ENCODE data around the gene PHYHD1. TPM values are rescaled to one million over a fixed set of nuclear protein-coding genes. Genes with fewer than 3 reads are reported as not detected.
A peak's percentile ranks its signal among the peaks of the same experiment; 100 is the strongest.

PHYHD1 gene
- total RNA-seq, 2 donors from 2014 or later, result 48.8 to 65.3 TPM

DNA sequence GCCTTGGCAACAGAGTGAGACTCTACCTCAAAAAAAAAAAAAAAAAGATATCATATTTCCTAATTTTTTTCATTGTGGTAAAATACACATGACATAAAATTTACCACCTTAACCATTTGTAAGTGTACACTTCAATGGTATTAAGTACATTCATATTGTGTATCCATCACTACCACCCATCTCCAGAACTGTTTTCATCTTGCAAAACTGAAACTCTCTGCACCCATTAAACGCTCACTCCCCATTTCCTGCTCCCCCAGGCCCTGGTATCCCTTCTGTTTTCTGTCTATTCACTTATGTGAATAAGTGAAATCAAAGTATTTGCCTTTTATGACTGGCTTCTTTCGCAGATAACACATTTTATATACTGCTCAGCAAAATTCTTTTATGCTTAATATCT is 26.0 kb upstream of the PHYHD1 start:
- Histone ChIP-seq H3K27ac (no peak overlapping the region), H3K9me3 (no peaks in the 10 kb centered on the region), H3K27me3 (no peaks in the 10 kb centered on the region), H3K36me3 (replicated peaks in 1 of 2; ENCODE audit: insufficient read depth in 1 of 2, low read depth in 2 of 2) (no peaks in the 10 kb centered on the region), H3K4me3 (no peak overlapping the region), H3K4me1 (peaks cover 28% of the 10 kb centered on the region)
- DNase-seq (no peak), ATAC-seq (no peak)
- WGBS, 2 donors, result 80 to 91% methylated on average over 2 of the region's 2 CpGs
- no peak for TF ChIP-seq CTCF (IDR thresholded peaks at IDR 0.05)
- TF ChIP-seq POLR2A (IDR thresholded peaks at IDR 0.05), result no peak
- intact Hi-C loops (cut with DNase I), result no loop called here

DNA sequence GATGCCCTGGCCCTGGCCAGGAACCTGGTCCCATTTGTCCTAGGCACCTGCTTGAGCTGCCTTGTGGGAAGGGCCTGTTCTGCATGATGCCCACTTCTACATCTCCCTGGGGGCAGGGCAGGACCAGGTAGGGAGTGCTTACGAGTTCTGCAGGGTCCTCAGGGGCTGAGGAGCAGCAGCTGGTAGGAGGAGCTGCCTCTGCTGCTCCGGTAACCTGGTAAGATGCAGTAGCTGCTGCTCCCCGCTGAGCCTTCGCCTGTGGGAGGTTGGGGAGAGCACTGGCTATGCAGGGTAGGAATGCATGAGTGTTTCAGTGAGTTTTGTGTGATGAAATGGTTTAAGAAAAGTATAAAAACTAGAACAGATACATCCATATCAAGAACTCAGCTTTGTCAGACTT is 25.2 kb upstream of the PHYHD1 start:
- ATAC-seq (no peak), DNase-seq (no peak)
- Histone ChIP-seq H3K27ac (no peak overlapping the region), H3K9me3 (no peaks in the 10 kb centered on the region), H3K4me3 (no peak overlapping the region), H3K36me3 (replicated peaks in 1 of 2; ENCODE audit: insufficient read depth in 1 of 2, low read depth in 2 of 2) (no peaks in the 10 kb centered on the region), H3K27me3 (no peaks in the 10 kb centered on the region), H3K4me1 (peaks cover 28% of the 10 kb centered on the region)
- intact Hi-C loops (cut with DNase I), result no loop called here
- TF ChIP-seq POLR2A (IDR thresholded peaks at IDR 0.05) (no peak), CTCF (IDR thresholded peaks at IDR 0.05) (no peak)
- WGBS, 2 donors, result 75 to 84% methylated on average over 3 to 4 of the region's 4 CpGs

DNA sequence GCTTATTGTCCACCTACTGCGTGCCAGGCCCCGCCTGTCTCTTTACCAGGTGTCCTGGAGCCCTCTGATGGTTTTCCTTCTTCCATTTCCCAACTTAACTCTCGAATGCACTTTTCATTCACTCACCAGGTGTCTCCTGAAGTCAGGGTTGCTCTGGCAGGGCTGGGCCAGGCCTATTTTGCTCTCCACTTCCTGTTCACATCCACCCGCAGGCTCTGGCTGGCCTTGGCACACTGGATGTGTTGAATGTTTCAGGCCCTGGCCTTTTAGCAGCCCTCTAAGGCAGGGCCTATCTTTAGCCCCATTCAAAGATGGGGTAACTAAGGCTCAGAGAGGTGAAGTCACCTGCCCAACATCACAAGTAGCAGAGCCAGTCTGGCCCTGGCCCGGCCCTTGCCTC is 22.4 kb upstream of the PHYHD1 start:
- Histone ChIP-seq H3K9me3 (no peaks in the 10 kb centered on the region), H3K27me3 (no peaks in the 10 kb centered on the region), H3K4me1 (peaks cover 12% of the 10 kb centered on the region), H3K36me3 (replicated peaks in 1 of 2; ENCODE audit: insufficient read depth in 1 of 2, low read depth in 2 of 2) (no peaks in the 10 kb centered on the region), H3K27ac (peak overlapping the region in 3 of 4 donors; percentile 17 to 45 (median 26)), H3K4me3 (no peak overlapping the region)
- ATAC-seq, result no peak
- 76 to 79% methylated on average over 4 to 5 of the region's 5 CpGs for WGBS, 2 donors
- TF ChIP-seq POLR2A (IDR thresholded peaks at IDR 0.05) (no peak), CTCF (IDR thresholded peaks at IDR 0.05) (no peak)
- DNase-seq, result no peak
- intact Hi-C loops (cut with DNase I), result no loop called here

GRCh38 chr9:128898845-128899565 is 21.8 kb upstream of the PHYHD1 start:
- no peaks in the 10 kb centered on the region for H3K9me3 ChIP-seq
- no peaks in the 10 kb centered on the region for H3K27me3 ChIP-seq
- H3K36me3 ChIP-seq (replicated peaks in 1 of 2; ENCODE audit: insufficient read depth in 1 of 2, low read depth in 2 of 2), result no peaks in the 10 kb centered on the region
- ATAC-seq (no peak), DNase-seq (no peak)
- intact Hi-C loops (cut with DNase I), result no loop called here
- TF ChIP-seq POLR2A (IDR thresholded peaks at IDR 0.05) (no peak), CTCF (IDR thresholded peaks at IDR 0.05) (no peak)
- H3K4me1 ChIP-seq, result peaks cover 12% of the 10 kb centered on the region
- 79 to 83% methylated on average over 5 to 18 of the region's 18 CpGs for WGBS, 2 donors
- no peak overlapping the region for H3K4me3 ChIP-seq
- peak overlapping the region in 3 of 4 donors; percentile 17 to 45 (median 26) for H3K27ac ChIP-seq

Measured in body of pancreas (tissue), 4 donors.